ENCODE measurements around the gene KRT76.

The KRT76 gene

GRCh38 chr12:52817699-52818238 is 40.6 kb upstream of the KRT76 start:
- TF ChIP-seq YY1 (IDR thresholded peaks at IDR 0.05; ENCODE audit: low read depth), result no peak
- no peak for TF ChIP-seq TEAD4 (IDR thresholded peaks at IDR 0.05)
- no peak for TF ChIP-seq MAX (IDR thresholded peaks at IDR 0.05)
- no peak for TF ChIP-seq TCF12 (IDR thresholded peaks at IDR 0.05; ENCODE audit: low read depth)
- no peak for TF ChIP-seq NFIC (IDR thresholded peaks at IDR 0.05)
- TF ChIP-seq TAF1 (IDR thresholded peaks at IDR 0.05; ENCODE audit: low read depth), result no peak
- TF ChIP-seq, protein P1, sequence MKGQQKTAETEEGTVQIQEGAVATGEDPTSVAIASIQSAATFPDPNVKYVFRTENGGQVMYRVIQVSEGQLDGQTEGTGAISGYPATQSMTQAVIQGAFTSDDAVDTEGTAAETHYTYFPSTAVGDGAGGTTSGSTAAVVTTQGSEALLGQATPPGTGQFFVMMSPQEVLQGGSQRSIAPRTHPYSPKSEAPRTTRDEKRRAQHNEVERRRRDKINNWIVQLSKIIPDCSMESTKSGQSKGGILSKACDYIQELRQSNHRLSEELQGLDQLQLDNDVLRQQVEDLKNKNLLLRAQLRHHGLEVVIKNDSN (IDR thresholded peaks at IDR 0.05), result no peak
- TF ChIP-seq CEBPB (IDR thresholded peaks at IDR 0.05), result no peak
- TF ChIP-seq, protein P2, sequence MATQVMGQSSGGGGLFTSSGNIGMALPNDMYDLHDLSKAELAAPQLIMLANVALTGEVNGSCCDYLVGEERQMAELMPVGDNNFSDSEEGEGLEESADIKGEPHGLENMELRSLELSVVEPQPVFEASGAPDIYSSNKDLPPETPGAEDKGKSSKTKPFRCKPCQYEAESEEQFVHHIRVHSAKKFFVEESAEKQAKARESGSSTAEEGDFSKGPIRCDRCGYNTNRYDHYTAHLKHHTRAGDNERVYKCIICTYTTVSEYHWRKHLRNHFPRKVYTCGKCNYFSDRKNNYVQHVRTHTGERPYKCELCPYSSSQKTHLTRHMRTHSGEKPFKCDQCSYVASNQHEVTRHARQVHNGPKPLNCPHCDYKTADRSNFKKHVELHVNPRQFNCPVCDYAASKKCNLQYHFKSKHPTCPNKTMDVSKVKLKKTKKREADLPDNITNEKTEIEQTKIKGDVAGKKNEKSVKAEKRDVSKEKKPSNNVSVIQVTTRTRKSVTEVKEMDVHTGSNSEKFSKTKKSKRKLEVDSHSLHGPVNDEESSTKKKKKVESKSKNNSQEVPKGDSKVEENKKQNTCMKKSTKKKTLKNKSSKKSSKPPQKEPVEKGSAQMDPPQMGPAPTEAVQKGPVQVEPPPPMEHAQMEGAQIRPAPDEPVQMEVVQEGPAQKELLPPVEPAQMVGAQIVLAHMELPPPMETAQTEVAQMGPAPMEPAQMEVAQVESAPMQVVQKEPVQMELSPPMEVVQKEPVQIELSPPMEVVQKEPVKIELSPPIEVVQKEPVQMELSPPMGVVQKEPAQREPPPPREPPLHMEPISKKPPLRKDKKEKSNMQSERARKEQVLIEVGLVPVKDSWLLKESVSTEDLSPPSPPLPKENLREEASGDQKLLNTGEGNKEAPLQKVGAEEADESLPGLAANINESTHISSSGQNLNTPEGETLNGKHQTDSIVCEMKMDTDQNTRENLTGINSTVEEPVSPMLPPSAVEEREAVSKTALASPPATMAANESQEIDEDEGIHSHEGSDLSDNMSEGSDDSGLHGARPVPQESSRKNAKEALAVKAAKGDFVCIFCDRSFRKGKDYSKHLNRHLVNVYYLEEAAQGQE (IDR thresholded peaks at IDR 0.05; ENCODE audit: low read depth), result no peak
- TF ChIP-seq ZBTB7A (IDR thresholded peaks at IDR 0.05; ENCODE audit: low read depth), result no peak
- no peak for TF ChIP-seq CREB1 (IDR thresholded peaks at IDR 0.05; ENCODE audit: low read depth)
- no peak for TF ChIP-seq EP300 (IDR thresholded peaks at IDR 0.05; ENCODE audit: borderline replicate concordance)

- TF ChIP-seq NFIC (IDR thresholded peaks at IDR 0.05), result no peak
- no peak for TF ChIP-seq FOXM1 (IDR thresholded peaks at IDR 0.05; ENCODE audit: borderline replicate concordance, low read depth)
- TF ChIP-seq, protein P1 (IDR thresholded peaks at IDR 0.05), result no peak
- no peak for TF ChIP-seq EGR1 (IDR thresholded peaks at IDR 0.05)
- TF ChIP-seq YY1 (IDR thresholded peaks at IDR 0.05; ENCODE audit: low read depth), result no peak
- no peak for TF ChIP-seq RAD21 (IDR thresholded peaks at IDR 0.05; ENCODE audit: low read depth)
- TF ChIP-seq, protein P2 (IDR thresholded peaks at IDR 0.05; ENCODE audit: low read depth), result no peak
- TF ChIP-seq CREB1 (IDR thresholded peaks at IDR 0.05; ENCODE audit: low read depth), result no peak
- no peak for TF ChIP-seq TAF1 (IDR thresholded peaks at IDR 0.05; ENCODE audit: low read depth)
- TF ChIP-seq EP300 (IDR thresholded peaks at IDR 0.05; ENCODE audit: borderline replicate concordance), result no peak
- no peak for TF ChIP-seq ZBTB7A (IDR thresholded peaks at IDR 0.05; ENCODE audit: low read depth)
- TF ChIP-seq TEAD4 (IDR thresholded peaks at IDR 0.05), result no peak
- TF ChIP-seq CEBPB (IDR thresholded peaks at IDR 0.05), result no peak
- no peak for TF ChIP-seq MAX (IDR thresholded peaks at IDR 0.05)
- TF ChIP-seq TCF12 (IDR thresholded peaks at IDR 0.05; ENCODE audit: low read depth), result no peak
These were observed 40.0 kb upstream of the KRT76 start for GRCh38 chr12:52817003-52817698.

DNA sequence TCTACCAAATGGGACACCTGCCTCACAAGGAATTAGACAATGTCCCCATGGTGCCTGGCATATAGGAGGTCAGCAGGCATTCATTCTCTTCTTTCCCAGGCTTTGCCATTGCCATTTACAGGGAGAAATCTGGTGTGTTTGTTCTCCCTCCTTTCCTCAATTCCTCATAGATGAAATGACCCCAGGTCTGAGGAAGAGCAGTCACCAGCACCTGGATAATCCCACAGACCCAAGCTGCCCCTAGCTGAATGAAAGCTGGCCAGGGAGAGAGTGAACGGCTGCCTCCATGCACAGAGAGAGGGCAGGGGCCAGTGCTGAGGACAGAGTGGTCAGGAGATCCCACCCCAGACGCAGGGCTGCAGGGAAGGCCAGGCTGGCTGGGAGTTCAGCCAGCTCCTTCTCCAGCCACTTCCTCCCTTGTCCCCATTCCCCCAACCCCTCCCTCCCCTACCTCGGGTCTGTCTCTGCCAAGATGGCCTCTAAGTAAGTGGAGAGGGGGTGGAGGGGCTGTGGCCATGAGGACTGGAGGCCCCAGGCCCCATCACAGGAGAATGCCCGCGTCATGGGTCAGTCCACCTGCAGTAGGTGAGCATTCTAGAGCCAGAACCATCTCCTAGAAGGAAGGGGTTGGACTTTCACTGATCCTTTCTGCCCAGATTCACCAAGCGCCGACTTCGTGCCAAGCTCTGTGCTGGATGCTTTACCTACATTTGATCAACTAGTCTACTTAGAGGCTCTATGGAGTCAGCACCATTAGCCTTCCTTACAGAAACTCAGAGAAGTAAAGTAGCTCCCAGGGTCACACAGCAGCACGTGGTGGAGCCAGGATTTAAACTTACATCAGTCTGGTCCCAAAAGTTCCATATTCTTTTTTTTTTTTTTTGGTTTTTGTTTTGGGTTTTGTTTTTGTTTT is 38.8 kb upstream of the KRT76 start:
- no peak for TF ChIP-seq ZBTB7A (IDR thresholded peaks at IDR 0.05; ENCODE audit: low read depth)
- TF ChIP-seq TCF12 (IDR thresholded peaks at IDR 0.05; ENCODE audit: low read depth), result no peak
- TF ChIP-seq TEAD4 (IDR thresholded peaks at IDR 0.05), result no peak
- TF ChIP-seq YY1 (IDR thresholded peaks at IDR 0.05; ENCODE audit: low read depth), result no peak
- no peak for TF ChIP-seq MAX (IDR thresholded peaks at IDR 0.05)
- no peak for TF ChIP-seq EGR1 (IDR thresholded peaks at IDR 0.05)
- no peak for TF ChIP-seq FOXM1 (IDR thresholded peaks at IDR 0.05; ENCODE audit: borderline replicate concordance, low read depth)
- TF ChIP-seq CREB1 (IDR thresholded peaks at IDR 0.05; ENCODE audit: low read depth), result no peak
- TF ChIP-seq RAD21 (IDR thresholded peaks at IDR 0.05; ENCODE audit: low read depth), result no peak
- TF ChIP-seq NFIC (IDR thresholded peaks at IDR 0.05), result no peak
- TF ChIP-seq TAF1 (IDR thresholded peaks at IDR 0.05; ENCODE audit: low read depth), result no peak
- TF ChIP-seq EP300 (IDR thresholded peaks at IDR 0.05; ENCODE audit: borderline replicate concordance), result no peak
- TF ChIP-seq, protein P1 (IDR thresholded peaks at IDR 0.05), result no peak
- TF ChIP-seq, protein P2 (IDR thresholded peaks at IDR 0.05; ENCODE audit: low read depth), result no peak
- TF ChIP-seq CEBPB (IDR thresholded peaks at IDR 0.05), result no peak
